Measurements from ENCODE around the gene CCDC121. TPM values are rescaled to one million over a fixed set of nuclear protein-coding genes. Genes with fewer than 3 reads are reported as not detected.

CCDC121 gene
- total RNA-seq, result 2.7 and 4.4 TPM in 2 replicates
- polyA plus RNA-seq, result 2.7 and 5.4 TPM in 2 replicates

GRCh38 chr2:27628767-27629709 lies at the start of gene CCDC121, which contains the start of gene GPN1:
Gene CCDC121, minus strand, starts transcription at chr2:27629012. Its CDS starts 1,213 bp downstream, at chr2:27627799.
Gene GPN1, plus strand, starts transcription at chr2:27629050. Its CDS starts 9 bp downstream, at chr2:27629059.
- no peaks in the 10 kb centered on the region for H3K9me3 ChIP-seq (ENCODE audit: low read depth)
- 2% methylated on average over 44 of the region's 44 CpGs for WGBS (ENCODE audit: low lambda C conversion rate, missing lambda C conversion rate)
- H3K79me2 ChIP-seq, result peaks cover 13% of the 10 kb centered on the region
- no peaks in the 10 kb centered on the region for H3K27me3 ChIP-seq
- H3K4me1 ChIP-seq (ENCODE audit: insufficient read depth), result peaks cover 14% of the 10 kb centered on the region
- TF ChIP-seq EZH2 (IDR thresholded peaks at IDR 0.05; ENCODE audit: borderline replicate concordance) (no peak), EZH2phosphoT487 (IDR thresholded peaks at IDR 0.05; ENCODE audit: low read depth, severe bottlenecking, unreplicated experiment) (no peak), CTCF (IDR thresholded peaks at IDR 0.05; ENCODE audit: poor library complexity) (no peak)
- H3K4me2 ChIP-seq, result peak within 1 kb of the TSS; percentile 82
- H3K9me2 ChIP-seq (replicated peaks; ENCODE audit: insufficient read depth), result peaks cover 5% of the 10 kb centered on the region
- H2AFZ ChIP-seq, result peak within 1 kb of the TSS; percentile 93
- peak within 1 kb of the TSS; percentile 88 for H3K27ac ChIP-seq
- H3K36me3 ChIP-seq (replicated peaks; ENCODE audit: insufficient read depth, low read depth), result no peaks in the 10 kb centered on the region
- peak within 1 kb of the TSS; percentile 67 for H3K4me3 ChIP-seq
- DNase-seq (ENCODE audit: low spot score), result peak; percentile 94
- no peaks in the 10 kb centered on the region for H4K20me1 ChIP-seq (ENCODE audit: insufficient read depth, poor library complexity, severe bottlenecking)

GRCh38 chr2:27672723-27673486 lies 44.1 kb upstream of the CCDC121 start:
- no peak for TF ChIP-seq CTCF (IDR thresholded peaks at IDR 0.05; ENCODE audit: poor library complexity)
- TF ChIP-seq EZH2phosphoT487 (IDR thresholded peaks at IDR 0.05; ENCODE audit: low read depth, severe bottlenecking, unreplicated experiment), result no peak
- TF ChIP-seq EZH2 (IDR thresholded peaks at IDR 0.05; ENCODE audit: borderline replicate concordance), result no peak
- Histone ChIP-seq H3K79me2 (no peaks in the 10 kb centered on the region), H3K4me1 (ENCODE audit: insufficient read depth) (no peaks in the 10 kb centered on the region), H3K9me2 (replicated peaks; ENCODE audit: insufficient read depth) (no peaks in the 10 kb centered on the region), H3K4me2 (no peak overlapping the region), H3K4me3 (no peak overlapping the region), H3K9me3 (ENCODE audit: low read depth) (no peaks in the 10 kb centered on the region), H3K27me3 (no peaks in the 10 kb centered on the region), H4K20me1 (ENCODE audit: insufficient read depth, poor library complexity, severe bottlenecking) (no peaks in the 10 kb centered on the region), H3K36me3 (replicated peaks; ENCODE audit: insufficient read depth, low read depth) (no peaks in the 10 kb centered on the region), H3K27ac (no peak overlapping the region), H2AFZ (no peak overlapping the region)
- 91% methylated on average over 5 of the region's 5 CpGs for WGBS (ENCODE audit: low lambda C conversion rate, missing lambda C conversion rate)
- DNase-seq (ENCODE audit: low spot score), result no peak

GRCh38 chr2:27671235-27671634 lies 42.4 kb upstream of the CCDC121 start:
- H3K79me2 ChIP-seq, result peaks cover 3% of the 10 kb centered on the region
- H2AFZ ChIP-seq, result no peak overlapping the region
- no peak overlapping the region for H3K4me2 ChIP-seq
- no peaks in the 10 kb centered on the region for H3K36me3 ChIP-seq (replicated peaks; ENCODE audit: insufficient read depth, low read depth)
- H3K27me3 ChIP-seq, result no peaks in the 10 kb centered on the region
- TF ChIP-seq EZH2phosphoT487 (IDR thresholded peaks at IDR 0.05; ENCODE audit: low read depth, severe bottlenecking, unreplicated experiment) (no peak), EZH2 (IDR thresholded peaks at IDR 0.05; ENCODE audit: borderline replicate concordance) (no peak), CTCF (IDR thresholded peaks at IDR 0.05; ENCODE audit: poor library complexity) (no peak)
- H3K27ac ChIP-seq, result no peak overlapping the region
- H3K9me3 ChIP-seq (ENCODE audit: low read depth), result no peaks in the 10 kb centered on the region
- 97% methylated on average over 4 of the region's 4 CpGs for WGBS (ENCODE audit: low lambda C conversion rate, missing lambda C conversion rate)
- no peaks in the 10 kb centered on the region for H4K20me1 ChIP-seq (ENCODE audit: insufficient read depth, poor library complexity, severe bottlenecking)
- H3K9me2 ChIP-seq (replicated peaks; ENCODE audit: insufficient read depth), result no peaks in the 10 kb centered on the region
- H3K4me3 ChIP-seq, result no peak overlapping the region
- no peaks in the 10 kb centered on the region for H3K4me1 ChIP-seq (ENCODE audit: insufficient read depth)
- DNase-seq (ENCODE audit: low spot score), result no peak

Measured in hepatocyte (in vitro differentiated cells).